Neural crest cell (in vitro differentiated cells): ENCODE measurements around the gene CCR5. TPM values are rescaled to one million over a fixed set of nuclear protein-coding genes. Genes with fewer than 3 reads are reported as not detected.

Source experiments
- DNase-seq: peaks from one replicate; pipeline ENCODE4 v3.0.0; 2021; ENCODE audit warnings: low read depth, mixed read lengths, low spot score
- H3K27ac Mint-ChIP-seq: one replicate; pipeline ENCODE4 v1.8.0; 2021; ENCODE audit warnings: mild to moderate bottlenecking, mixed read lengths; ENCODE audit not compliant: unreplicated experiment
- H3K27me3 Mint-ChIP-seq: 2 replicates; pipeline ENCODE4 v1.8.0; 2021; ENCODE audit warnings: low read depth, mild to moderate bottlenecking, mixed read lengths
- H3K36me3 Mint-ChIP-seq: 2 replicates; pipeline ENCODE4 v1.8.0; 2021; ENCODE audit warnings: low read depth, mild to moderate bottlenecking, mixed read lengths
- H3K4me1 Mint-ChIP-seq: 2 replicates; pipeline ENCODE4 v1.8.0; 2021; ENCODE audit warnings: mixed read lengths
- H3K4me3 Mint-ChIP-seq: one replicate; pipeline ENCODE4 v1.8.0; 2021; ENCODE audit warnings: mild to moderate bottlenecking, mixed read lengths
- H3K9me3 Mint-ChIP-seq: 2 replicates; pipeline ENCODE4 v1.8.0; 2021; ENCODE audit warnings: mixed read lengths
- CTCF ChIP-seq: fragments of 200-600 bp; sonication (generic); conservative IDR thresholded peaks from 2 replicates; pipeline ENCODE4 v1.5.0; 2021; ENCODE audit warnings: antibody characterized with exemption, mild to moderate bottlenecking
- total RNA-seq: library from RNA; stranded (reverse); gene quantifications from 2 replicates; pipeline ENCODE4 v1.2.1, GENCODE V29; 2021

CCR5 gene
- total RNA-seq, 1 donor from 2014 or later = not detected

GRCh38 chr3:46353647-46354410 is 16.9 kb upstream of the CCR5 start, which contains the start of gene CCR2:
Gene CCR2, plus strand, starts transcription at chr3:46354111. Its CDS starts 3,417 bp downstream, at chr3:46357528.
- H3K4me3 Mint-ChIP-seq = no peak within 1 kb of the TSS
- no peaks in the 10 kb centered on the region for H3K36me3 Mint-ChIP-seq
- peaks cover 2% of the 10 kb centered on the region for H3K9me3 Mint-ChIP-seq
- no peak within 1 kb of the TSS for H3K27ac Mint-ChIP-seq
- no peak for DNase-seq
- TF ChIP-seq CTCF = no peak
- peaks cover 85% of the 10 kb centered on the region for H3K27me3 Mint-ChIP-seq
- no peaks in the 10 kb centered on the region for H3K4me1 Mint-ChIP-seq

- H3K27me3 Mint-ChIP-seq = peaks cover 85% of the 10 kb centered on the region
- H3K36me3 Mint-ChIP-seq = no peaks in the 10 kb centered on the region
- no peak overlapping the region for H3K4me3 Mint-ChIP-seq
Observed at GRCh38 chr3:46354478-46354877, 16.3 kb upstream of the CCR5 start.

GRCh38 chr3:46354984-46355383 is 15.8 kb upstream of the CCR5 start:
- H3K4me3 Mint-ChIP-seq = no peak overlapping the region
- H3K27ac Mint-ChIP-seq = no peak overlapping the region
- peaks cover 81% of the 10 kb centered on the region for H3K27me3 Mint-ChIP-seq
- DNase-seq = no peak
- TF ChIP-seq CTCF = no peak
- no peaks in the 10 kb centered on the region for H3K4me1 Mint-ChIP-seq
- H3K9me3 Mint-ChIP-seq = peaks cover 2% of the 10 kb centered on the region
- H3K36me3 Mint-ChIP-seq = no peaks in the 10 kb centered on the region

More at GRCh38 chr3:46354478-46354877, 16.3 kb upstream of the CCR5 start:
- DNase-seq = no peak
- H3K4me1 Mint-ChIP-seq = no peaks in the 10 kb centered on the region
- H3K9me3 Mint-ChIP-seq = peaks cover 2% of the 10 kb centered on the region
- no peak overlapping the region for H3K27ac Mint-ChIP-seq
- no peak for TF ChIP-seq CTCF

- no peak for TF ChIP-seq CTCF
- no peak for DNase-seq
- Mint-ChIP-seq H3K4me1 (peaks cover 5% of the 10 kb centered on the region), H3K27ac (no peak overlapping the region), H3K27me3 (peaks cover 70% of the 10 kb centered on the region), H3K36me3 (no peaks in the 10 kb centered on the region), H3K4me3 (no peak overlapping the region), H3K9me3 (no peaks in the 10 kb centered on the region)
Observed at GRCh38 chr3:46356276-46356675, 14.5 kb upstream of the CCR5 start.

- no peak overlapping the region for H3K27ac Mint-ChIP-seq
- H3K9me3 Mint-ChIP-seq = no peaks in the 10 kb centered on the region
- peaks cover 65% of the 10 kb centered on the region for H3K27me3 Mint-ChIP-seq
- H3K36me3 Mint-ChIP-seq = no peaks in the 10 kb centered on the region
- no peak overlapping the region for H3K4me3 Mint-ChIP-seq
- no peak for TF ChIP-seq CTCF
- H3K4me1 Mint-ChIP-seq = peaks cover 5% of the 10 kb centered on the region
- DNase-seq = no peak
Observed at GRCh38 chr3:46356909-46357308, 13.8 kb upstream of the CCR5 start.
